ENCODE measurements around the gene CCBE1.

Gene CCBE1

GRCh38 chr18:59502274-59503175 lies 194.7 kb downstream of the CCBE1 start:
- no peak for DNase-seq
- H3K36me3 Mint-ChIP-seq (ENCODE audit: low read depth) = no peaks in the 10 kb centered on the region
- no peak overlapping the region for H3K27ac Mint-ChIP-seq
- H3K4me1 Mint-ChIP-seq (ENCODE audit: low read depth) = no peaks in the 10 kb centered on the region
- H3K4me3 Mint-ChIP-seq = no peak overlapping the region
- peaks cover 10% of the 10 kb centered on the region for H3K27me3 Mint-ChIP-seq
- H3K9me3 Mint-ChIP-seq = peaks cover 2% of the 10 kb centered on the region

GRCh38 chr18:59501920-59502273 lies 195.3 kb downstream of the CCBE1 start:
- H3K4me3 Mint-ChIP-seq = no peak overlapping the region
- H3K36me3 Mint-ChIP-seq (ENCODE audit: low read depth) = no peaks in the 10 kb centered on the region
- no peak overlapping the region for H3K27ac Mint-ChIP-seq
- DNase-seq = no peak
- peaks cover 10% of the 10 kb centered on the region for H3K27me3 Mint-ChIP-seq
- H3K4me1 Mint-ChIP-seq (ENCODE audit: low read depth) = no peaks in the 10 kb centered on the region
- peaks cover 2% of the 10 kb centered on the region for H3K9me3 Mint-ChIP-seq

- Mint-ChIP-seq H3K36me3 (ENCODE audit: low read depth) (no peaks in the 10 kb centered on the region), H3K4me3 (no peak overlapping the region), H3K9me3 (peaks cover 2% of the 10 kb centered on the region), H3K27me3 (peaks cover 10% of the 10 kb centered on the region), H3K4me1 (ENCODE audit: low read depth) (no peaks in the 10 kb centered on the region), H3K27ac (no peak overlapping the region)
- no peak for DNase-seq
Measured at GRCh38 chr18:59500765-59501164, 196.5 kb downstream of the CCBE1 start.

- H3K4me1 Mint-ChIP-seq (ENCODE audit: low read depth) = no peaks in the 10 kb centered on the region
- peaks cover 2% of the 10 kb centered on the region for H3K9me3 Mint-ChIP-seq
- H3K27ac Mint-ChIP-seq = no peak overlapping the region
- H3K36me3 Mint-ChIP-seq (ENCODE audit: low read depth) = no peaks in the 10 kb centered on the region
- H3K27me3 Mint-ChIP-seq = peaks cover 7% of the 10 kb centered on the region
- H3K4me3 Mint-ChIP-seq = no peak overlapping the region
- DNase-seq = no peak
Measured at GRCh38 chr18:59498506-59499086, 198.6 kb downstream of the CCBE1 start.

GRCh38 chr18:59492756-59493421 lies 204.3 kb downstream of the CCBE1 start:
- no peaks in the 10 kb centered on the region for H3K36me3 Mint-ChIP-seq (ENCODE audit: low read depth)
- no peak overlapping the region for H3K27ac Mint-ChIP-seq
- H3K4me1 Mint-ChIP-seq (ENCODE audit: low read depth) = no peaks in the 10 kb centered on the region
- H3K4me3 Mint-ChIP-seq = no peak overlapping the region
- no peaks in the 10 kb centered on the region for H3K9me3 Mint-ChIP-seq
- no peak for DNase-seq
- H3K27me3 Mint-ChIP-seq = peaks cover 2% of the 10 kb centered on the region

- no peak overlapping the region for H3K4me3 Mint-ChIP-seq
- no peaks in the 10 kb centered on the region for H3K27me3 Mint-ChIP-seq
- no peak for DNase-seq
- no peaks in the 10 kb centered on the region for H3K36me3 Mint-ChIP-seq (ENCODE audit: low read depth)
- no peaks in the 10 kb centered on the region for H3K9me3 Mint-ChIP-seq
- H3K4me1 Mint-ChIP-seq (ENCODE audit: low read depth) = no peaks in the 10 kb centered on the region
- no peak overlapping the region for H3K27ac Mint-ChIP-seq
Measured at GRCh38 chr18:59488899-59489298, 208.3 kb downstream of the CCBE1 start.

- Mint-ChIP-seq H3K4me3 (no peak overlapping the region), H3K36me3 (ENCODE audit: low read depth) (no peaks in the 10 kb centered on the region), H3K4me1 (ENCODE audit: low read depth) (no peaks in the 10 kb centered on the region), H3K27ac (no peak overlapping the region), H3K27me3 (peaks cover 4% of the 10 kb centered on the region), H3K9me3 (no peaks in the 10 kb centered on the region)
- no peak for DNase-seq
Measured at GRCh38 chr18:59485382-59485781, 211.8 kb downstream of the CCBE1 start.

- H3K9me3 Mint-ChIP-seq = no peaks in the 10 kb centered on the region
- no peak overlapping the region for H3K27ac Mint-ChIP-seq
- H3K4me3 Mint-ChIP-seq = no peak overlapping the region
- no peaks in the 10 kb centered on the region for H3K4me1 Mint-ChIP-seq (ENCODE audit: low read depth)
- no peak for DNase-seq
- H3K36me3 Mint-ChIP-seq (ENCODE audit: low read depth) = no peaks in the 10 kb centered on the region
- peaks cover 4% of the 10 kb centered on the region for H3K27me3 Mint-ChIP-seq
Measured at GRCh38 chr18:59484561-59485328, 212.5 kb downstream of the CCBE1 start.

GRCh38 chr18:59484131-59484530 lies 213.1 kb downstream of the CCBE1 start:
- no peaks in the 10 kb centered on the region for H3K36me3 Mint-ChIP-seq (ENCODE audit: low read depth)
- no peaks in the 10 kb centered on the region for H3K9me3 Mint-ChIP-seq
- no peak for DNase-seq
- H3K4me3 Mint-ChIP-seq = no peak overlapping the region
- H3K27me3 Mint-ChIP-seq = peaks cover 7% of the 10 kb centered on the region
- H3K27ac Mint-ChIP-seq = no peak overlapping the region
- H3K4me1 Mint-ChIP-seq (ENCODE audit: low read depth) = no peaks in the 10 kb centered on the region

- Mint-ChIP-seq H3K9me3 (no peaks in the 10 kb centered on the region), H3K4me1 (ENCODE audit: low read depth) (no peaks in the 10 kb centered on the region), H3K27me3 (peaks cover 18% of the 10 kb centered on the region), H3K27ac (no peak overlapping the region), H3K4me3 (no peak overlapping the region), H3K36me3 (ENCODE audit: low read depth) (no peaks in the 10 kb centered on the region)
- DNase-seq = no peak
Measured at GRCh38 chr18:59481436-59481835, 215.8 kb downstream of the CCBE1 start.

GRCh38 chr18:59479776-59480175 lies 217.4 kb downstream of the CCBE1 start:
- Mint-ChIP-seq H3K9me3 (no peaks in the 10 kb centered on the region), H3K4me1 (ENCODE audit: low read depth) (no peaks in the 10 kb centered on the region), H3K27ac (no peak overlapping the region), H3K4me3 (no peak overlapping the region), H3K27me3 (peaks cover 30% of the 10 kb centered on the region), H3K36me3 (ENCODE audit: low read depth) (no peaks in the 10 kb centered on the region)
- no peak for DNase-seq

- H3K27me3 Mint-ChIP-seq = peaks cover 37% of the 10 kb centered on the region
- DNase-seq = no peak
- H3K27ac Mint-ChIP-seq = no peak overlapping the region
- no peaks in the 10 kb centered on the region for H3K4me1 Mint-ChIP-seq (ENCODE audit: low read depth)
- H3K4me3 Mint-ChIP-seq = no peak overlapping the region
- no peaks in the 10 kb centered on the region for H3K36me3 Mint-ChIP-seq (ENCODE audit: low read depth)
- H3K9me3 Mint-ChIP-seq = no peaks in the 10 kb centered on the region
Measured at GRCh38 chr18:59478591-59478990, 218.6 kb downstream of the CCBE1 start.

GRCh38 chr18:59477849-59478248 lies 219.4 kb downstream of the CCBE1 start:
- Mint-ChIP-seq H3K36me3 (ENCODE audit: low read depth) (no peaks in the 10 kb centered on the region), H3K27me3 (peaks cover 37% of the 10 kb centered on the region), H3K9me3 (no peaks in the 10 kb centered on the region), H3K4me3 (no peak overlapping the region), H3K27ac (no peak overlapping the region), H3K4me1 (ENCODE audit: low read depth) (no peaks in the 10 kb centered on the region)
- no peak for DNase-seq

- H3K4me1 Mint-ChIP-seq (ENCODE audit: low read depth) = no peaks in the 10 kb centered on the region
- H3K9me3 Mint-ChIP-seq = no peaks in the 10 kb centered on the region
- no peaks in the 10 kb centered on the region for H3K36me3 Mint-ChIP-seq (ENCODE audit: low read depth)
Measured at GRCh38 chr18:59470561-59471121, 226.6 kb downstream of the CCBE1 start.

More at GRCh38 chr18:59470561-59471121, 226.6 kb downstream of the CCBE1 start:
- Mint-ChIP-seq H3K4me3 (no peak overlapping the region), H3K27me3 (peaks cover 15% of the 10 kb centered on the region), H3K27ac (no peak overlapping the region)
- DNase-seq = no peak
